Thoracic aorta (tissue), 2 donors: Measurements from ENCODE around the gene RDH5. TPM values are rescaled to one million over a fixed set of nuclear protein-coding genes. Genes with fewer than 3 reads are reported as not detected.

Experiments
- ATAC-seq: fragments of 150-250 bp; one replicate; pipeline ENCODE4 v1.8.0; 2017; ENCODE audit warnings: low read depth; ENCODE audit not compliant: insufficient number of reproducible peaks, low FRiP score
- DNase-seq: peaks from one replicate; pipeline ENCODE4 v3.0.0-alpha.2; 2020; ENCODE audit warnings: low spot score
- H3K27ac ChIP-seq, 2 donors: fragments of 200-600 bp; sonication (generic); 1 replicate in 1 of 2; 2 replicates in 1 of 2; pipeline ENCODE4 v1.5.1; 2016; ENCODE audit warnings: mild to moderate bottlenecking in 2 of 2, moderate library complexity in 2 of 2
- H3K27me3 ChIP-seq: fragments of 200-600 bp; sonication (generic); replicated peaks from 2 replicates; pipeline ENCODE4 v1.6.0; 2016; ENCODE audit warnings: mild to moderate bottlenecking; ENCODE audit not compliant: insufficient read depth
- H3K36me3 ChIP-seq: fragments of 200-600 bp; sonication (generic); one replicate; pipeline ENCODE4 v1.5.1; 2016
- H3K4me1 ChIP-seq, 2 donors: fragments of 200-600 bp; sonication (generic); 1 replicate in 1 of 2; 2 replicates in 1 of 2; pipeline versions ENCODE4 v1.5.1 to v1.6.0; 2016; ENCODE audit warnings: low read depth in 2 of 2, mild to moderate bottlenecking in 1 of 2; ENCODE audit not compliant: control insufficient read depth in 1 of 2
- H3K4me3 ChIP-seq: fragments of 200-600 bp; sonication (generic); 2 replicates; pipeline ENCODE4 v1.5.1; 2016; ENCODE audit warnings: mild to moderate bottlenecking
- H3K9me3 ChIP-seq: fragments of 200-600 bp; sonication (generic); 2 replicates; pipeline ENCODE4 v1.5.1; 2016
- total RNA-seq, 2 donors: library from RNA; depleted of rRNA; stranded (reverse); fragments of >200 nt; gene quantifications; one replicate each; pipeline versions ENCODE4 v1.1.0 to v1.2.3, GENCODE V29; 2016
- TF ChIP-seq, protein P1 (sequence below): fragments of 200-600 bp; sonication (generic); IDR thresholded peaks from one replicate; pipeline ENCODE4 v1.5.1; 2019; ENCODE audit warnings: antibody characterized with exemption

The RDH5 gene
- total RNA-seq, 2 donors from 2014 or later: 24.4 to 29.5 TPM

DNA sequence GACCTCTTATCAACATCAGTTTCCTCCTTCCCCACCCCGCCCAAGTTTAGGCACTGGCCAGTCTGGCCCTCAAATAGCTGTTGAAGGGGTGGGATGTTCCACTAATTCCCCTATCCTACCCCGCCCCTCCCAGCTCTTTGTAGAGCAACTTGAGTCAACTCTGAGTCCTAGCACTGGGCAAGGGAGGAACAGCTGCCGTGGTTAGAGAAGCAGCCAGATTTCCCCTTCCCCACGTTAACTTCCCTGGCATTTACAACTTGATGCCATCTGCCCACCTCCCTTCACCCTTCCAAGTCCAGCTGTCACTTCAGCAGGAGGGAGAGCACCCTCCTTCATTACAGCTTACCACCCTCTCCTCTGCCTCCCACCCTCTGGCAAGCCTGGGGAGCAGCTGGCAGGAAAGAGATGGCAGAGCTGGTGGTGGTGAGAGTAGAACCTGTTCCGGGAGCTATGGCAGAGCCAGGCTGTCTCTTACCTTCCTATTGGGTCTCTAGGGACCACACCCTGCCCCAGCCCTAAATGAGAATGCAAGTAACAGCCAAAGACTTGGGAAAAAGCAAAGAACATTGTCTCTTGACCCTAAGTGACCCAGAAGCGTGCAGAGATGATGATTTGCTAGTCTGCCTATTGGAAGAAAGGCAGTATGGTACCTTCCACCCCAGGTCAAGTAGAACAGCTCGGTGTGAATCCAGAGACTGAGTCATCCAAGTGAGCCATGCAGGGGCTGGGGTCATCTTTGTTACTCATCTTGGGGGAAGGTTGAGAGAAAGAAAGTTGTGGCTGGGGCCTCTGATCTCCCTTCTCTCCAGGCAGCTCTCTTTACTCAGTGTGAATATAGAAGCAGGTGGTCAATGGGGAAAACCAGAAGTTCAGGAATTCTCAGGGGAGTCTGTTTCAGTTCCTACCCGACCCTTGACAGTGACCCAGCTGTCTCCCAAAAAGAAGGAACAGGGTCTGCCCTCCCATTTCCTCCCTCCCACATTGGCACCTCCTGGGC, 2.9 kb upstream of the RDH5 start:
- TF ChIP-seq, protein P1, sequence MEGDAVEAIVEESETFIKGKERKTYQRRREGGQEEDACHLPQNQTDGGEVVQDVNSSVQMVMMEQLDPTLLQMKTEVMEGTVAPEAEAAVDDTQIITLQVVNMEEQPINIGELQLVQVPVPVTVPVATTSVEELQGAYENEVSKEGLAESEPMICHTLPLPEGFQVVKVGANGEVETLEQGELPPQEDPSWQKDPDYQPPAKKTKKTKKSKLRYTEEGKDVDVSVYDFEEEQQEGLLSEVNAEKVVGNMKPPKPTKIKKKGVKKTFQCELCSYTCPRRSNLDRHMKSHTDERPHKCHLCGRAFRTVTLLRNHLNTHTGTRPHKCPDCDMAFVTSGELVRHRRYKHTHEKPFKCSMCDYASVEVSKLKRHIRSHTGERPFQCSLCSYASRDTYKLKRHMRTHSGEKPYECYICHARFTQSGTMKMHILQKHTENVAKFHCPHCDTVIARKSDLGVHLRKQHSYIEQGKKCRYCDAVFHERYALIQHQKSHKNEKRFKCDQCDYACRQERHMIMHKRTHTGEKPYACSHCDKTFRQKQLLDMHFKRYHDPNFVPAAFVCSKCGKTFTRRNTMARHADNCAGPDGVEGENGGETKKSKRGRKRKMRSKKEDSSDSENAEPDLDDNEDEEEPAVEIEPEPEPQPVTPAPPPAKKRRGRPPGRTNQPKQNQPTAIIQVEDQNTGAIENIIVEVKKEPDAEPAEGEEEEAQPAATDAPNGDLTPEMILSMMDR: no peak
- ATAC-seq (no peak), DNase-seq (no peak)
- peak overlapping the region; percentile 78 for H3K4me3 ChIP-seq
- no peaks in the 10 kb centered on the region for H3K36me3 ChIP-seq
- H3K9me3 ChIP-seq: no peaks in the 10 kb centered on the region
- H3K27ac ChIP-seq: peak overlapping the region; percentile 92 to 95
- peaks cover 66 to 84% of the 10 kb centered on the region in 2 donors for H3K4me1 ChIP-seq
- H3K27me3 ChIP-seq: no peaks in the 10 kb centered on the region

DNA sequence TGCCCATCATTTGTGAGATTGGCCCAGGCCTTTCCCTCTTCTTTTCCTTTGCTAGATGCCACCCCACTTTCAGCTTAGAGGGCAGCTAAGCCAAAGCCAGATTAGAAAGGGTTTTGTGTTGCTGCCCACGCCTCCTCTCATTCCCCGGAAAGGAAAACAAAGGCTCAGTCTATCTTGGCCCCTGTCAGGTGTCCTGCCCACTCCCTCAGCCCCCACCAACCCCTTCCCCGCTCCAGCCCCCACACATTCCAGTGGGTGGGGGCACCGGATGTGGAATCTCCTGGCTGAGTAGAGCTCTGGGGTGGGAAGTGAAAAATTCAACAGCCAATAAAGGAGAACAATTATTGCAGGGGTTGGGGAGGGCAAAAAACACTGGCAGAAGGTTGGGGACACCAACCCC, 2.2 kb upstream of the RDH5 start:
- no peaks in the 10 kb centered on the region for H3K9me3 ChIP-seq
- ATAC-seq (no peak), DNase-seq (no peak)
- H3K4me3 ChIP-seq: peak overlapping the region; percentile 78
- no peaks in the 10 kb centered on the region for H3K27me3 ChIP-seq
- H3K27ac ChIP-seq: peak overlapping the region; percentile 92 to 95
- peaks cover 59 to 83% of the 10 kb centered on the region in 2 donors for H3K4me1 ChIP-seq
- TF ChIP-seq, protein P1: no peak
- no peaks in the 10 kb centered on the region for H3K36me3 ChIP-seq

DNA sequence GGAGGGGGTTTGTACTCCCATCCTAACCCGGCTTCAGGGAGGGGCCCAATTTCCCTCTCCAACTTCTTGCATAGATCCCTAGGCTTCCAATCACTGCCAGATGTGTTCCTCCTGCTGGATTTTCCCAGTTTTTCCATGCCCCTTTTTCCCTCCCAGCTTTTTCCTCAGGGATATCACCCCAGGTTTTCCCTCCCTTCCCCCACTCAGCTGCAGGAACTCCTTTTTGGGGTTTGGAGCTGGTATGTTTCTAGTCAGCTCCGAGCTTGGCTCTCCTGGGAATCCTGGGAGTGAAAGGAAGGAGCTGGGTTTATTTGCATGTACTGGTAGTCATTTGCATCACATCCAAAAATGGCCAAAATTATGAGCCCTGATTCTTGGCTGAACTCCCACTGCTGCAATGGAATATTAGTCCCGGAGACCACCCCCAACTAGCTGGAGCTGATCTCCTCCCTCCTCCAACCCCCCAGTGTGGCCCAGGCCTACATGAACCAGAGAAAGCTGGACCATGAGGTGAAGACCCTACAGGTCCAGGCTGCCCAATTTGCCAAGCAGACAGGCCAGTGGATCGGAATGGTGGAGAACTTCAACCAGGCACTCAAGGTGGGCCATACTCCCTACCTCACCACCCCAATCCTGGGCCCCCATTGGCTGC, 1.4 kb upstream of the RDH5 start:
- Histone ChIP-seq H3K4me3 (no peak overlapping the region), H3K36me3 (no peaks in the 10 kb centered on the region), H3K9me3 (no peaks in the 10 kb centered on the region), H3K27ac (peak overlapping the region; percentile 92 to 95), H3K4me1 (peaks cover 56 to 84% of the 10 kb centered on the region in 2 donors), H3K27me3 (no peaks in the 10 kb centered on the region)
- DNase-seq (no peak), ATAC-seq (no peak)
- TF ChIP-seq, protein P1: no peak

DNA sequence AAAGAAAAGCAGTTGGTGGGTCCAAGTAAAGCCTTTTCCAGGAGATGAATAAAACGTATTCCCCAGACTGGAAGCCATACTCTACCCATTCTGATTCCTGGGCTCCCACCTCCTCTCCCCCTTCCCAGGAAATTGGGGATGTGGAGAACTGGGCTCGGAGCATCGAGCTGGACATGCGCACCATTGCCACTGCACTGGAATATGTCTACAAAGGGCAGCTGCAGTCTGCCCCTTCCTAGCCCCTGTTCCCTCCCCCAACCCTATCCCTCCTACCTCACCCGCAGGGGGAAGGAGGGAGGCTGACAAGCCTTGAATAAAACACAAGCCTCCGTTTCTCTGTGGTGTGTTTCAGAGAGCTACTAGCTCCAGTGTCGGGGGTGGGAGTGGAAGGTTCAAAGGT, 822 bp upstream of the RDH5 start:
- Histone ChIP-seq H3K4me1 (peaks cover 56 to 87% of the 10 kb centered on the region in 2 donors), H3K27ac (peak overlapping the region; percentile 92 to 95), H3K36me3 (no peaks in the 10 kb centered on the region), H3K9me3 (no peaks in the 10 kb centered on the region), H3K4me3 (peak overlapping the region; percentile 54), H3K27me3 (no peaks in the 10 kb centered on the region)
- TF ChIP-seq, protein P1: no peak
- DNase-seq (no peak), ATAC-seq (no peak)

DNA sequence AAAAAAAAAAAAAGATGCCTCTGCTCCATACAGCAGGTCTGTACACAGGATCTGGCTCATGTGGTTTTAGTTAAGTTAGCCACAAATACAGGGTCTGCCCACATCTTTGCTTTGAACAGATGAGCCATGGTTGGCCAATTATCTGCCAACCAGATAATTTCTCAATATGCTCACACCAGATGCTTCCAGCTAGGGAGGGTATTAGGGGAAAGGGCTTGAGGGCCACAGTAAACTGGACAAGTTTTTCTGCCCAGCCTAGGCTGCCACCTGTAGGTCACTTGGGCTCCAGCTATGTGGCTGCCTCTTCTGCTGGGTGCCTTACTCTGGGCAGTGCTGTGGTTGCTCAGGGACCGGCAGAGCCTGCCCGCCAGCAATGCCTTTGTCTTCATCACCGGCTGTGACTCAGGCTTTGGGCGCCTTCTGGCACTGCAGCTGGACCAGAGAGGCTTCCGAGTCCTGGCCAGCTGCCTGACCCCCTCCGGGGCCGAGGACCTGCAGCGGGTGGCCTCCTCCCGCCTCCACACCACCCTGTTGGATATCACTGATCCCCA, 776 bp downstream of the RDH5 start:
- Histone ChIP-seq H3K36me3 (peaks cover 14% of the 10 kb centered on the region), H3K27me3 (no peaks in the 10 kb centered on the region), H3K27ac (peak overlapping the region; percentile 90 to 92), H3K4me3 (peak overlapping the region; percentile 54), H3K9me3 (no peaks in the 10 kb centered on the region), H3K4me1 (peaks cover 43 to 92% of the 10 kb centered on the region in 2 donors)
- ATAC-seq (peak; percentile 65), DNase-seq (peak; percentile 82)
- TF ChIP-seq, protein P1: peak; percentile 69
